ENCODE data around the gene SLF2. TPM values are rescaled to one million over a fixed set of nuclear protein-coding genes. Genes with fewer than 3 reads are reported as not detected.

Gene SLF2
- 10 to 100 TPM; 47.4 to 52.6 TPM for total RNA-seq

GRCh38 chr10:100912605-100913469 lies at the start of gene SLF2:
SLF2 (plus strand) TSS chr10:100912963; CDS start chr10:100913111, 148 bp downstream.
- H3K9me3 Mint-ChIP-seq = no peaks in the 10 kb centered on the region

GRCh38 chr10:100863433-100863832 lies 49.3 kb upstream of the SLF2 start:
- Mint-ChIP-seq H3K27me3 (ENCODE audit: low read depth) (peaks cover 68% of the 10 kb centered on the region), H3K4me3 (no peak overlapping the region), H3K27ac (no peak overlapping the region), H3K36me3 (ENCODE audit: insufficient read depth in 2 of 2) (no peaks in the 10 kb centered on the region), H3K4me1 (ENCODE audit: low read depth) (peaks cover 6% of the 10 kb centered on the region), H3K9me3 (no peaks in the 10 kb centered on the region)
- DNase-seq = no peak
- no peak for ATAC-seq (replicated peaks in 1 of 2)

More at GRCh38 chr10:100912605-100913469, at the start of gene SLF2:
- H3K4me1 Mint-ChIP-seq (ENCODE audit: low read depth) = peaks cover 54% of the 10 kb centered on the region
- no peaks in the 10 kb centered on the region for H3K27me3 Mint-ChIP-seq (ENCODE audit: low read depth)
- peak within 1 kb of the TSS; percentile 99 for H3K4me3 Mint-ChIP-seq
- DNase-seq (peak; percentile 95 to 97), ATAC-seq (replicated peaks in 1 of 2) (peak; percentile 95 to 96)
- H3K36me3 Mint-ChIP-seq (ENCODE audit: insufficient read depth in 2 of 2) = peaks cover 4 to 25% of the 10 kb centered on the region in 2 donors
- H3K27ac Mint-ChIP-seq = peak within 1 kb of the TSS; percentile 93

GRCh38 chr10:100864036-100864885 lies 48.5 kb upstream of the SLF2 start:
- peaks cover 6% of the 10 kb centered on the region for H3K4me1 Mint-ChIP-seq (ENCODE audit: low read depth)
- no peak overlapping the region for H3K27ac Mint-ChIP-seq
- no peaks in the 10 kb centered on the region for H3K36me3 Mint-ChIP-seq (ENCODE audit: insufficient read depth in 2 of 2)
- no peak overlapping the region for H3K4me3 Mint-ChIP-seq
- ATAC-seq (replicated peaks in 1 of 2) (no peak), DNase-seq (no peak)
- peaks cover 60% of the 10 kb centered on the region for H3K27me3 Mint-ChIP-seq (ENCODE audit: low read depth)
- no peaks in the 10 kb centered on the region for H3K9me3 Mint-ChIP-seq

- H3K4me1 Mint-ChIP-seq (ENCODE audit: low read depth) = peaks cover 6% of the 10 kb centered on the region
- DNase-seq = no peak
- peaks cover 52% of the 10 kb centered on the region for H3K27me3 Mint-ChIP-seq (ENCODE audit: low read depth)
- no peak for ATAC-seq (replicated peaks in 1 of 2)
- H3K9me3 Mint-ChIP-seq = no peaks in the 10 kb centered on the region
- no peaks in the 10 kb centered on the region for H3K36me3 Mint-ChIP-seq (ENCODE audit: insufficient read depth in 2 of 2)
- no peak overlapping the region for H3K4me3 Mint-ChIP-seq
- H3K27ac Mint-ChIP-seq = no peak overlapping the region
These were observed 47.8 kb upstream of the SLF2 start for GRCh38 chr10:100864978-100865377.

- H3K4me1 Mint-ChIP-seq (ENCODE audit: low read depth) = peaks cover 6% of the 10 kb centered on the region
- no peak for DNase-seq
- peak overlapping the region in 1 of 2 donors; percentile 35 for H3K4me3 Mint-ChIP-seq
- no peaks in the 10 kb centered on the region for H3K9me3 Mint-ChIP-seq
- no peaks in the 10 kb centered on the region for H3K36me3 Mint-ChIP-seq (ENCODE audit: insufficient read depth in 2 of 2)
- no peak for ATAC-seq (replicated peaks in 1 of 2)
- H3K27ac Mint-ChIP-seq = no peak overlapping the region
- peaks cover 45% of the 10 kb centered on the region for H3K27me3 Mint-ChIP-seq (ENCODE audit: low read depth)
These were observed 46.8 kb upstream of the SLF2 start for GRCh38 chr10:100866010-100866409.

- no peak overlapping the region for H3K27ac Mint-ChIP-seq
- no peak for ATAC-seq (replicated peaks in 1 of 2)
- no peaks in the 10 kb centered on the region for H3K9me3 Mint-ChIP-seq
- peaks cover 42% of the 10 kb centered on the region for H3K27me3 Mint-ChIP-seq (ENCODE audit: low read depth)
- H3K4me3 Mint-ChIP-seq = peak overlapping the region in 1 of 2 donors; percentile 35
- peaks cover 6% of the 10 kb centered on the region for H3K4me1 Mint-ChIP-seq (ENCODE audit: low read depth)
- H3K36me3 Mint-ChIP-seq (ENCODE audit: insufficient read depth in 2 of 2) = no peaks in the 10 kb centered on the region
- no peak for DNase-seq
These were observed 46.1 kb upstream of the SLF2 start for GRCh38 chr10:100866575-100867098.

- no peak overlapping the region for H3K27ac Mint-ChIP-seq
- no peak overlapping the region for H3K4me3 Mint-ChIP-seq
- ATAC-seq (replicated peaks in 1 of 2) (no peak), DNase-seq (no peak)
- no peaks in the 10 kb centered on the region for H3K9me3 Mint-ChIP-seq
- no peaks in the 10 kb centered on the region for H3K36me3 Mint-ChIP-seq (ENCODE audit: insufficient read depth in 2 of 2)
- H3K4me1 Mint-ChIP-seq (ENCODE audit: low read depth) = peaks cover 11% of the 10 kb centered on the region
- peaks cover 36% of the 10 kb centered on the region for H3K27me3 Mint-ChIP-seq (ENCODE audit: low read depth)
These were observed 45.4 kb upstream of the SLF2 start for GRCh38 chr10:100867261-100867963.

GRCh38 chr10:100868382-100868781 lies 44.4 kb upstream of the SLF2 start:
- H3K9me3 Mint-ChIP-seq = no peaks in the 10 kb centered on the region
- ATAC-seq (replicated peaks in 1 of 2) (no peak), DNase-seq (no peak)
- no peak overlapping the region for H3K27ac Mint-ChIP-seq
- H3K27me3 Mint-ChIP-seq (ENCODE audit: low read depth) = peaks cover 27% of the 10 kb centered on the region
- no peaks in the 10 kb centered on the region for H3K36me3 Mint-ChIP-seq (ENCODE audit: insufficient read depth in 2 of 2)
- peaks cover 11% of the 10 kb centered on the region for H3K4me1 Mint-ChIP-seq (ENCODE audit: low read depth)
- no peak overlapping the region for H3K4me3 Mint-ChIP-seq

GRCh38 chr10:100869399-100869798 lies 43.4 kb upstream of the SLF2 start:
- DNase-seq (no peak), ATAC-seq (replicated peaks in 1 of 2) (no peak)
- no peak overlapping the region for H3K4me3 Mint-ChIP-seq
- no peak overlapping the region for H3K27ac Mint-ChIP-seq
- no peaks in the 10 kb centered on the region for H3K9me3 Mint-ChIP-seq
- H3K36me3 Mint-ChIP-seq (ENCODE audit: insufficient read depth in 2 of 2) = no peaks in the 10 kb centered on the region
- peaks cover 11% of the 10 kb centered on the region for H3K4me1 Mint-ChIP-seq (ENCODE audit: low read depth)
- peaks cover 27% of the 10 kb centered on the region for H3K27me3 Mint-ChIP-seq (ENCODE audit: low read depth)

GRCh38 chr10:100872034-100872791 lies 40.5 kb upstream of the SLF2 start:
- Mint-ChIP-seq H3K4me1 (ENCODE audit: low read depth) (peaks cover 5% of the 10 kb centered on the region), H3K9me3 (no peaks in the 10 kb centered on the region), H3K27ac (no peak overlapping the region)

GRCh38 chr10:100873146-100873826 lies 39.5 kb upstream of the SLF2 start:
- H3K36me3 Mint-ChIP-seq (ENCODE audit: insufficient read depth in 2 of 2) = no peaks in the 10 kb centered on the region
- H3K27ac Mint-ChIP-seq = no peak overlapping the region
- no peak for DNase-seq
- no peak overlapping the region for H3K4me3 Mint-ChIP-seq
- H3K4me1 Mint-ChIP-seq (ENCODE audit: low read depth) = peaks cover 5% of the 10 kb centered on the region
- no peaks in the 10 kb centered on the region for H3K27me3 Mint-ChIP-seq (ENCODE audit: low read depth)
- H3K9me3 Mint-ChIP-seq = no peaks in the 10 kb centered on the region
- no peak for ATAC-seq (replicated peaks in 1 of 2)

More at GRCh38 chr10:100872034-100872791, 40.5 kb upstream of the SLF2 start:
- Mint-ChIP-seq H3K4me3 (no peak overlapping the region), H3K27me3 (ENCODE audit: low read depth) (peaks cover 7% of the 10 kb centered on the region), H3K36me3 (ENCODE audit: insufficient read depth in 2 of 2) (no peaks in the 10 kb centered on the region)
- ATAC-seq (replicated peaks in 1 of 2) (peak; percentile 93), DNase-seq (peak; percentile 81 to 87)

Measured in activated T-cell treated with anti-CD3 and anti-CD28 coated beads, Interleukin-2, amount 50 U/mL, for 72 hours (primary cell).